ENCODE results near the gene CD2. TPM values are rescaled to one million over a fixed set of nuclear protein-coding genes. Genes with fewer than 3 reads are reported as not detected.

CD2 gene
- total and polyA plus RNA-seq, 11 donors: 0.33 to 9.7 (median 0.61) TPM; not detected in 3

GRCh38 chr1:116769994-116770393 lies 15.8 kb downstream of the CD2 start:
- TF ChIP-seq CTCF (IDR thresholded peaks at IDR 0.05): no peak
- no peak for TF ChIP-seq POLR2A (IDR thresholded peaks at IDR 0.05)
- Histone ChIP-seq H3K4me3 (no peak overlapping the region), H3K27me3 (peaks cover 0 to 4% (median 0%) of the 10 kb centered on the region in 9 donors), H3K4me1 (peaks cover 0 to 52% (median 0%) of the 10 kb centered on the region in 12 donors), H3K36me3 (no peaks in the 10 kb centered on the region), H3K9me3 (peaks cover 0 to 8% (median 0%) of the 10 kb centered on the region in 12 donors), H3K27ac (peak overlapping the region in 1 of 12 donors; percentile 57)
- WGBS, 4 donors: 89 to 93% (median 90%) methylated on average over 9 of the region's 9 CpGs
- intact Hi-C loops (cut with DNase I): loop anchor here in 1 of 10 donors (5.0 kb wide), 1 partner anchor 42 kb away; no protein-coding TSS in a partner anchor
- no peak for ATAC-seq
- DNase-seq: no peak

DNA sequence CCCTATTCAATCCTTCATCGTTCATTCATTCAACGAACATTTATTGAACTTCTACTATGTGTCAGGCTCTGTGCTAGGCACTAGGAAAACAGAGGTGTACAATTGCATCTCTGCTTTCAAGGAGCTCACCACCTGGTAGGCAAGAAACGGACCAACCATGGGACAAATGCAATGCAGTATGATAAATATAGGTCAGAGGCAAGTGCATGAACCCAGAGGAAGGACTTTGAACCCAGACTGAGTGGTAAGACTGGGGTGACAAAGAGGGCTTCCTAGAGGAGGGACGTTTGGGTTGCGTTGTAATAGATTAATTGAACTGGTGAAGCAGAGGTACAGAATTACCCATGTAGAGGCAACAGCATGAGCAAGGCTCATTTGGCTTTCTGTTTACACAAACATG lies 16.4 kb downstream of the CD2 start:
- H3K27ac ChIP-seq: peak overlapping the region in 1 of 12 donors; percentile 57
- H3K36me3 ChIP-seq: no peaks in the 10 kb centered on the region
- H3K4me3 ChIP-seq: no peak overlapping the region
- H3K27me3 ChIP-seq: peaks cover 0 to 6% (median 0%) of the 10 kb centered on the region in 9 donors
- WGBS, 4 donors: 78 to 85% (median 81%) methylated on average over 5 of the region's 5 CpGs
- TF ChIP-seq POLR2A (IDR thresholded peaks at IDR 0.05) (no peak), CTCF (IDR thresholded peaks at IDR 0.05) (no peak)
- DNase-seq (no peak), ATAC-seq (no peak)
- intact Hi-C loops (cut with DNase I): loop anchor here in 1 of 10 donors (5.0 kb wide), 1 partner anchor 42 kb away; no protein-coding TSS in a partner anchor
- peaks cover 0 to 8% (median 0%) of the 10 kb centered on the region in 12 donors for H3K9me3 ChIP-seq
- H3K4me1 ChIP-seq: peaks cover 0 to 47% (median 0%) of the 10 kb centered on the region in 12 donors

- Histone ChIP-seq H3K27me3 (peaks cover 0 to 6% (median 0%) of the 10 kb centered on the region in 9 donors), H3K4me1 (peaks cover 0 to 39% (median 0%) of the 10 kb centered on the region in 12 donors), H3K36me3 (no peaks in the 10 kb centered on the region), H3K4me3 (no peak overlapping the region), H3K27ac (no peak overlapping the region), H3K9me3 (peaks cover 0 to 8% (median 0%) of the 10 kb centered on the region in 12 donors)
- intact Hi-C loops (cut with DNase I): loop anchor here in 1 of 10 donors (5.0 kb wide), 1 partner anchor 40 kb away; no protein-coding TSS in a partner anchor
- WGBS, 4 donors: 74 to 87% (median 83%) methylated on average over 2 of the region's 2 CpGs
- no peak for TF ChIP-seq CTCF (IDR thresholded peaks at IDR 0.05)
- DNase-seq: no peak
- no peak for ATAC-seq
These were observed 17.9 kb downstream of the CD2 start for GRCh38 chr1:116771997-116772647.

- peaks cover 0 to 34% (median 0%) of the 10 kb centered on the region in 12 donors for H3K4me1 ChIP-seq
- no peaks in the 10 kb centered on the region for H3K36me3 ChIP-seq
- WGBS, 4 donors: 43 to 51% (median 47%) methylated on average over 1 of the region's 1 CpG
- ATAC-seq (no peak), DNase-seq (no peak)
- peaks cover 0 to 6% (median 0%) of the 10 kb centered on the region in 9 donors for H3K27me3 ChIP-seq
- intact Hi-C loops (cut with DNase I): loop anchor here in 1 of 10 donors (5.0 kb wide), 1 partner anchor 40 kb away; no protein-coding TSS in a partner anchor
- no peak overlapping the region for H3K27ac ChIP-seq
- TF ChIP-seq CTCF (IDR thresholded peaks at IDR 0.05) (no peak), POLR2A (IDR thresholded peaks at IDR 0.05) (no peak)
- H3K9me3 ChIP-seq: peaks cover 0 to 8% (median 0%) of the 10 kb centered on the region in 12 donors
- no peak overlapping the region for H3K4me3 ChIP-seq
These were observed 18.4 kb downstream of the CD2 start for GRCh38 chr1:116772648-116773045.
